SH-SY5Y (cell line): ENCODE results near the gene CHRM2.

Source experiments
- GATA2 ChIP-seq: IDR thresholded peaks from 2 replicates; pipeline ENCODE4 v1.6.1; 2011; ENCODE audit warnings: mild to moderate bottlenecking, low read depth, low read length
- GATA3 ChIP-seq: IDR thresholded peaks from 2 replicates; pipeline ENCODE4 v1.6.1; 2011; ENCODE audit warnings: low read depth, mild to moderate bottlenecking, low read length, moderate library complexity

GRCh38 chr7:136894789-136895188 lies 26.3 kb downstream of the CHRM2 start:
- TF ChIP-seq GATA2 (no peak), GATA3 (no peak)
